DLD1 (cell line): ENCODE measurements around the gene PGAP1.

Experiments
- in situ Hi-C: cut with HindIII; loops from 2 replicates; pipeline ENCODE4 v1.10.0; 2017; ENCODE audit warnings: low sequenced_read_pairs

Gene PGAP1

GRCh38 chr2:196808083-196808665, 118.3 kb downstream of the PGAP1 start:
- in situ Hi-C loops, result no loop called here

- in situ Hi-C loops, result no loop called here
Observed at GRCh38 chr2:196804381-196804780, 122.1 kb downstream of the PGAP1 start.

- in situ Hi-C loops, result no loop called here
Observed at GRCh38 chr2:196802401-196802800, 124.1 kb downstream of the PGAP1 start.

- in situ Hi-C loops, result no loop called here
Observed at GRCh38 chr2:196801674-196802261, 124.7 kb downstream of the PGAP1 start.

- in situ Hi-C loops, result no loop called here
Observed at GRCh38 chr2:196798980-196799379, 127.5 kb downstream of the PGAP1 start.

- in situ Hi-C loops, result no loop called here
Observed at GRCh38 chr2:196792865-196793264, 133.6 kb downstream of the PGAP1 start.

GRCh38 chr2:196783431-196784094, 142.9 kb downstream of the PGAP1 start:
- in situ Hi-C loops, result no loop called here
